Thyroid gland (tissue), 4 donors: ENCODE measurements around the gene LMO7. TPM values are rescaled to one million over a fixed set of nuclear protein-coding genes. Genes with fewer than 3 reads are reported as not detected.
"Not testable (repeated sequence)": the region's sequence is repeated elsewhere in the genome, so short reads cannot be mapped to it uniquely, and the experiment has no call there.

Experiments
- DNase-seq, 2 donors: peaks; one replicate each; pipeline ENCODE4 v3.0.0-alpha.2; 2019
- H3K27ac ChIP-seq, 3 donors: fragments of 200-600 bp; sonication (generic); 1 replicate in 2 of 3; 2 replicates in 1 of 3; pipeline ENCODE4 v1.5.1; 2016 to 2019; ENCODE audit warnings: mild to moderate bottlenecking in 1 of 3, moderate library complexity in 1 of 3
- H3K27me3 ChIP-seq: fragments of 200-600 bp; sonication (generic); one replicate; pipeline ENCODE4 v1.5.1; 2019
- H3K36me3 ChIP-seq, 2 donors: fragments of 200-600 bp; sonication (generic); one replicate each; pipeline ENCODE4 v1.5.1; 2016 to 2019
- H3K4me1 ChIP-seq, 2 donors: fragments of 200-600 bp; sonication (generic); one replicate each; pipeline ENCODE4 v1.5.1; 2017 to 2019
- H3K4me3 ChIP-seq, 3 donors: fragments of 200-600 bp; sonication (generic); replicated peaks in 1 of 3; 1 replicate in 2 of 3; 2 replicates in 1 of 3; pipeline ENCODE4 v1.5.1; 2016; ENCODE audit warnings: mild to moderate bottlenecking in 1 of 3
- H3K9me3 ChIP-seq: fragments of 200-600 bp; sonication (generic); one replicate; pipeline ENCODE4 v1.5.1; 2017
- CTCF ChIP-seq, 6 experiments: fragments of 200-600 bp in 3 of 6; fragments of 450-650 bp in 3 of 6; sonication (generic) in 3 of 6; IDR thresholded peaks; one replicate each; pipeline ENCODE4 v1.5.1; 2016 to 2019; ENCODE audit warnings: antibody characterized with exemption in 6 of 6, mild to moderate bottlenecking in 2 of 6, inconsistent platforms in 1 of 6, moderate library complexity in 1 of 6
- POLR2A ChIP-seq, 2 donors: fragments of 450-650 bp; IDR thresholded peaks; one replicate each; pipeline ENCODE4 v1.6.1; 2017; ENCODE audit warnings: antibody characterized with exemption in 2 of 2, mild to moderate bottlenecking in 2 of 2, moderate library complexity in 1 of 2
- WGBS, 2 donors: methylation state at CpG; one replicate each; pipeline ENCODE4 v1.1.5; 2017; 5-methylcytosine and 5-hydroxymethylcytosine counted together
- intact Hi-C: fragments of 100-400 bp; cut with DNase I; formaldehyde crosslinking; loops from one replicate; pipeline ENCODE4 v1.15.1; 2023
- total RNA-seq, 4 donors: library from RNA; depleted of rRNA; stranded (reverse); fragments of >200 nt; gene quantifications; one replicate each; pipeline ENCODE4 v1.2.3, GENCODE V29; 2016

Gene LMO7
- total RNA-seq, 4 donors from 2014 or later: 129 to 218 (median 185) TPM

- H3K4me3 ChIP-seq, H3K27ac ChIP-seq, H3K9me3 ChIP-seq, H3K27me3 ChIP-seq, H3K36me3 ChIP-seq: not testable (repeated sequence)
- intact Hi-C loops: loop anchor here (10.0 kb wide), 2 partner anchors 179 to 779 kb away; no protein-coding TSS in a partner anchor
- peak; percentile 91 to 97 (median 94) for TF ChIP-seq CTCF (IDR thresholded peaks at IDR 0.05)
- peaks cover 9 to 23% of the 10 kb centered on the region in 2 donors for H3K4me1 ChIP-seq
- whole genome bisulfite sequencing, 2 donors: 20 to 24% methylated on average over 8 of the region's 8 CpGs
- peak; percentile 81 to 84 for DNase-seq
Measured at GRCh38 chr13:75695908-75696307, 59.8 kb downstream of the LMO7 start.

GRCh38 chr13:75699062-75699461, 62.9 kb downstream of the LMO7 start:
- Histone ChIP-seq H3K36me3 (no peaks in the 10 kb centered on the region), H3K27ac (no peak overlapping the region), H3K27me3 (no peaks in the 10 kb centered on the region), H3K9me3 (no peaks in the 10 kb centered on the region), H3K4me3 (no peak overlapping the region), H3K4me1 (peaks cover 6 to 24% of the 10 kb centered on the region in 2 donors)
- WGBS, 2 donors: 95 to 100% methylated on average over 1 of the region's 1 CpG
- intact Hi-C loops: loop anchor here (10.0 kb wide), 2 partner anchors 176 to 776 kb away; no protein-coding TSS in a partner anchor
- TF ChIP-seq POLR2A (IDR thresholded peaks at IDR 0.05): no peak
- no peak for TF ChIP-seq CTCF (IDR thresholded peaks at IDR 0.05)
- no peak for DNase-seq

- DNase-seq, H3K27me3 ChIP-seq, H3K27ac ChIP-seq, H3K36me3 ChIP-seq, H3K4me3 ChIP-seq, H3K9me3 ChIP-seq: not testable (repeated sequence)
- 95 to 97% methylated on average over 7 of the region's 7 CpGs for WGBS, 2 donors
- intact Hi-C loops: loop anchor here (10.0 kb wide), 2 partner anchors 175 to 775 kb away; no protein-coding TSS in a partner anchor
- H3K4me1 ChIP-seq: peaks cover 11 to 24% of the 10 kb centered on the region in 2 donors
Measured at GRCh38 chr13:75699717-75700116, 63.6 kb downstream of the LMO7 start.

- Histone ChIP-seq H3K9me3 (no peaks in the 10 kb centered on the region), H3K27me3 (no peaks in the 10 kb centered on the region), H3K4me1 (peaks cover 17 to 23% of the 10 kb centered on the region in 2 donors), H3K36me3 (no peaks in the 10 kb centered on the region), H3K4me3 (no peak overlapping the region), H3K27ac (no peak overlapping the region)
- DNase-seq: no peak
- TF ChIP-seq POLR2A (IDR thresholded peaks at IDR 0.05): no peak
- TF ChIP-seq CTCF (IDR thresholded peaks at IDR 0.05): no peak
- intact Hi-C loops: no loop called here
- WGBS, 2 donors: 88 to 91% methylated on average over 2 of the region's 2 CpGs
Measured at GRCh38 chr13:75700552-75700951, 64.4 kb downstream of the LMO7 start.

GRCh38 chr13:75702476-75702875, 66.3 kb downstream of the LMO7 start:
- intact Hi-C loops: no loop called here
- Histone ChIP-seq H3K4me3 (no peak overlapping the region), H3K27me3 (no peaks in the 10 kb centered on the region), H3K9me3 (no peaks in the 10 kb centered on the region), H3K36me3 (no peaks in the 10 kb centered on the region), H3K27ac (no peak overlapping the region), H3K4me1 (peaks cover 14% of the 10 kb centered on the region in 2 donors)
- TF ChIP-seq POLR2A (IDR thresholded peaks at IDR 0.05) (no peak), CTCF (IDR thresholded peaks at IDR 0.05) (no peak)
- no peak for DNase-seq

- Histone ChIP-seq H3K4me3 (no peak overlapping the region), H3K4me1 (peaks cover 14% of the 10 kb centered on the region in 2 donors), H3K27ac (no peak overlapping the region), H3K9me3 (no peaks in the 10 kb centered on the region), H3K27me3 (no peaks in the 10 kb centered on the region), H3K36me3 (no peaks in the 10 kb centered on the region)
- no peak for DNase-seq
- no peak for TF ChIP-seq POLR2A (IDR thresholded peaks at IDR 0.05)
- intact Hi-C loops: no loop called here
- WGBS, 2 donors: 96 to 99% methylated on average over 2 of the region's 2 CpGs
Measured at GRCh38 chr13:75703769-75704168, 67.6 kb downstream of the LMO7 start.
